Measurements from ENCODE around the gene UBE2H.

- TF ChIP-seq SP1 (IDR thresholded peaks at IDR 0.05) = no peak
- no peak for TF ChIP-seq L3MBTL2 (conservative IDR thresholded peaks at IDR 0.05)
- no peak for TF ChIP-seq FOXK2 (IDR thresholded peaks at IDR 0.05)
- no peak for TF ChIP-seq CTBP1 (IDR thresholded peaks at IDR 0.05; ENCODE audit: borderline replicate concordance)
- TF ChIP-seq FOXM1 (IDR thresholded peaks at IDR 0.05; ENCODE audit: borderline replicate concordance) = no peak
- no peak for TF ChIP-seq PKNOX1 (IDR thresholded peaks at IDR 0.05)
- TF ChIP-seq BHLHE40 (IDR thresholded peaks at IDR 0.05; ENCODE audit: borderline replicate concordance) = no peak
- TF ChIP-seq NFRKB (IDR thresholded peaks at IDR 0.05) = no peak
- no peak for TF ChIP-seq SUZ12 (IDR thresholded peaks at IDR 0.05)
- TF ChIP-seq ARNT (IDR thresholded peaks at IDR 0.05) = no peak
- no peak for TF ChIP-seq ELF4 (IDR thresholded peaks at IDR 0.05)
Measured at GRCh38 chr7:129789652-129790051, 163.1 kb downstream of the UBE2H start.
